HepG2 (cell line): ENCODE measurements around the gene VGF. TPM values are rescaled to one million over a fixed set of nuclear protein-coding genes. Genes with fewer than 3 reads are reported as not detected.

ENCODE experiments used
- ATAC-seq: fragments of 200-7000 bp; cut with Tn5 transposase; 3 replicates; pipeline ENCODE4 v1.9.1; 2020; ENCODE audit warnings: mild to moderate bottlenecking, moderate library complexity
- BruUV-seq: library from RNA; stranded (reverse); fragments of 400-500 nt; replicated peaks from 2 replicates; lab custom pipeline; 2021; lab: Mats Ljungman, UMichigan
- CTCF ChIA-PET: fragments of 300-600 bp; formaldehyde crosslinking; extraction: SDS; loops from one replicate; lab custom pipeline; 2021; ENCODE audit warnings: low total read pairs, inconsistent platforms, low intra/inter-chr PET ratio; lab: Yijun Ruan, JAX
- POLR2A ChIA-PET: fragments of 350-600 bp; sonication (Branson Sonifier 250); formaldehyde crosslinking; loops from one replicate; lab custom pipeline; 2020; ENCODE audit warnings: antibody characterized with exemption, inconsistent platforms; lab: Yijun Ruan, JAX
- DNase-seq: peaks from one replicate; pipeline ENCODE4 v3.0.0-alpha.2; 2015; ENCODE audit warnings: low spot score
- FAIRE-seq: peaks from 3 replicates; lab custom pipeline; 2011; peaks lifted over from hg19 to GRCh38; lab: Jason Lieb, UNC
- H2AFZ ChIP-seq: one replicate; pipeline ENCODE4 v1.6.1; 2011; ENCODE audit warnings: low read length, inconsistent platforms
- H3K27ac ChIP-seq: fragments of 300-600 bp; 3 replicates; pipeline ENCODE4 v1.8.0; 2011; ENCODE audit warnings: mixed run types, mild to moderate bottlenecking, mixed read lengths, low read length, inconsistent platforms; ENCODE audit not compliant: insufficient read depth; ENCODE audit errors: extremely low read length
- H3K27me3 ChIP-seq, 2 experiments: fragments of 200-600 bp in 1 of 2; 2 replicates in 1 of 2; 3 replicates in 1 of 2; pipeline versions ENCODE4 v1.6.0 to v1.8.0; 2011; ENCODE audit warnings: low read length in 2 of 2, mild to moderate bottlenecking in 2 of 2, moderate library complexity in 2 of 2, inconsistent platforms in 1 of 2; ENCODE audit not compliant: insufficient read depth in 2 of 2, control insufficient read depth in 1 of 2
- H3K36me3 ChIP-seq, 2 experiments: fragments of 200-600 bp in 1 of 2; replicated peaks in 1 of 2; 2 replicates in 1 of 2; 3 replicates in 1 of 2; pipeline versions ENCODE4 v1.5.1 to v1.8.0; 2011; ENCODE audit warnings: low read length in 2 of 2, inconsistent platforms in 1 of 2; ENCODE audit not compliant: insufficient read depth in 2 of 2, control insufficient read depth in 1 of 2
- H3K4me1 ChIP-seq: 2 replicates; pipeline ENCODE4 v1.5.1; 2012; ENCODE audit warnings: low read length, inconsistent platforms; ENCODE audit not compliant: insufficient read depth
- H3K4me2 ChIP-seq: 2 replicates; pipeline ENCODE4 v1.6.0; 2011; ENCODE audit warnings: low read depth, low read length, inconsistent platforms
- H3K4me3 ChIP-seq, 3 experiments: fragments of 200-600 bp in 1 of 3; sonication (generic), shearing (Covaris generic) in 1 of 3; replicated peaks in 1 of 3; 2 replicates each; pipeline ENCODE4 v1.5.1; 2011 to 2016; ENCODE audit warnings: low read length in 3 of 3, inconsistent platforms in 2 of 3, low read depth in 2 of 3, mild to moderate bottlenecking in 2 of 3, control low read depth in 1 of 3, mixed read lengths in 1 of 3; ENCODE audit not compliant: insufficient read depth in 1 of 3
- H3K79me2 ChIP-seq: one replicate; pipeline ENCODE4 v1.6.1; 2011; ENCODE audit warnings: low read length, inconsistent platforms; ENCODE audit not compliant: insufficient read depth
- H3K9ac ChIP-seq: 2 replicates; pipeline ENCODE4 v1.6.0; 2011; ENCODE audit warnings: mild to moderate bottlenecking, low read depth, low read length, inconsistent platforms; ENCODE audit not compliant: insufficient read depth
- H3K9me3 ChIP-seq: 2 replicates; pipeline ENCODE4 v1.5.1; 2012; ENCODE audit warnings: mild to moderate bottlenecking, low read length
- H4K20me1 ChIP-seq: 2 replicates; pipeline ENCODE4 v1.6.0; 2011; ENCODE audit warnings: inconsistent platforms, mild to moderate bottlenecking, low read length, moderate library complexity; ENCODE audit not compliant: insufficient read depth
- ATF7 ChIP-seq, 2 experiments: fragments of 450-650 bp in 1 of 2; sonication (generic) in 1 of 2; formaldehyde crosslinking in 1 of 2; IDR thresholded peaks; 2 replicates each; pipeline versions ENCODE4 v1.4.0 to v1.6.1; 2016 to 2020; ENCODE audit warnings: antibody characterized with exemption in 1 of 2, mild to moderate bottlenecking in 1 of 2, missing genetic modification reagents in 1 of 2
- LCORL ChIP-seq, 2 experiments: fragments of 450-650 bp in 1 of 2; sonication (generic) in 1 of 2; formaldehyde crosslinking in 1 of 2; IDR thresholded peaks; 2 replicates each; pipeline versions ENCODE4 v1.5.0 to v1.6.1; 2017 to 2020; ENCODE audit warnings: antibody characterized with exemption in 1 of 2, missing genetic modification reagents in 1 of 2
- PATZ1 ChIP-seq: sonication (generic); formaldehyde crosslinking; IDR thresholded peaks from 2 replicates; pipeline ENCODE4 v1.4.0; 2020; ENCODE audit warnings: missing genetic modification reagents
- PAXIP1 ChIP-seq: sonication (generic); formaldehyde crosslinking; conservative IDR thresholded peaks from 2 replicates; pipeline ENCODE4 v1.4.0; 2020; ENCODE audit warnings: mild to moderate bottlenecking, missing genetic modification reagents, moderate library complexity
- PCBP1 ChIP-seq: fragments of 200-400 bp; formaldehyde crosslinking; IDR thresholded peaks from 2 replicates; pipeline ENCODE4 v1.6.1; 2017; ENCODE audit warnings: mild to moderate bottlenecking, low read depth, low read length, borderline replicate concordance
- ZFP36L1 ChIP-seq: sonication (generic); formaldehyde crosslinking; IDR thresholded peaks from 2 replicates; pipeline ENCODE4 v1.8.0; 2022; ENCODE audit warnings: mild to moderate bottlenecking, missing genetic modification reagents, moderate library complexity
- ZNF121 ChIP-seq: sonication (generic); formaldehyde crosslinking; IDR thresholded peaks from 2 replicates; pipeline ENCODE4 v1.5.0; 2020; ENCODE audit warnings: mild to moderate bottlenecking, missing genetic modification reagents
- ZSCAN31 ChIP-seq: sonication (generic); formaldehyde crosslinking; IDR thresholded peaks from 2 replicates; pipeline ENCODE4 v1.5.0; 2020; ENCODE audit warnings: low read depth, mild to moderate bottlenecking, missing genetic modification reagents
- WGBS: methylation state at CpG from one replicate; pipeline ENCODE4 v1.1.6; 2017; ENCODE audit warnings: low lambda C conversion rate; 5-methylcytosine and 5-hydroxymethylcytosine counted together
- in situ Hi-C: cut with HindIII; loops from 2 replicates; pipeline ENCODE4 v1.10.0; 2017; ENCODE audit warnings: low pct_unique_long_range_greater_than_20kb; ENCODE audit not compliant: extremely low pct_ligation_motif_present
- intact Hi-C: fragments of 100-400 bp; cut with micrococcal nuclease; formaldehyde crosslinking; loops from one replicate; pipeline ENCODE4 v1.10.0; 2022; ENCODE audit not compliant: unreplicated experiment
- polyA plus RNA-seq, 8 experiments: library from polyadenylated mRNA; depleted of rRNA in 3 of 8; stranded (reverse) in 7 of 8; unstranded in 1 of 8; fragments of >200 nt; fragmentation: Illumina TruSeq in 4 of 8; extraction: Trizol in 4 of 8; gene quantifications; 2 replicates each; pipeline versions ENCODE4 v1.2.1 to v1.2.3, GENCODE V29; 2011 to 2016; ENCODE audit warnings: low read depth in 4 of 8, missing spikeins in 1 of 8, mixed read lengths in 1 of 8; ENCODE audit not compliant: insufficient read depth in 1 of 8
- total RNA-seq, 5 experiments: library from RNA; depleted of rRNA; stranded (reverse); fragments of >200 nt; fragmentation: Illumina TruSeq; extraction: Trizol; gene quantifications; 2 replicates each; pipeline ENCODE4 v1.2.3, GENCODE V29; 2016; ENCODE audit warnings: low read depth in 1 of 5

The VGF gene
- total and polyA plus RNA-seq, 2 of the 13 experiments (the other 11 are each of a cell fraction or from before 2014, with no cell fraction given) = 0.12 to 0.46 TPM

- POLR2A ChIA-PET = no interaction called here
- 89% methylated on average over 17 of the region's 17 CpGs for WGBS
- Histone ChIP-seq H3K27ac (no peak overlapping the region), H4K20me1 (peaks cover 9% of the 10 kb centered on the region; the same call in 1 of the 2 replicates), H3K36me3 (peaks cover 0 to 13% of the 10 kb centered on the region in 2 experiments), H3K4me2 (no peak overlapping the region), H3K27me3 (peaks cover 0 to 27% of the 10 kb centered on the region in 2 experiments; a peak in 4 of 5 replicates), H3K4me1 (peaks cover 37% of the 10 kb centered on the region), H3K79me2 (no peaks in the 10 kb centered on the region), H2AFZ (no peak overlapping the region), H3K9me3 (no peaks in the 10 kb centered on the region), H3K4me3 (no peak overlapping the region), H3K9ac (no peak overlapping the region)
- TF ChIP-seq ZNF121 (CRISPR knock-in tag) (peak; percentile 82), ATF7 (IDR thresholded peaks at IDR 0.05) (no peak), ATF7 (CRISPR knock-in tag; IDR thresholded peaks at IDR 0.05) (no peak), LCORL (IDR thresholded peaks at IDR 0.05) (no peak), LCORL (CRISPR knock-in tag; IDR thresholded peaks at IDR 0.05) (no peak)
- no peak for ATAC-seq
- CTCF ChIA-PET = no interaction called here
- intact Hi-C loops (no loop called here), in situ Hi-C loops (no loop called here)
- DNase-seq = no peak
- BruUV-seq = no TSS peak
- FAIRE-seq = no peak
These were observed 3.5 kb downstream of the VGF start for GRCh38 chr7:101161692-101162471.

GRCh38 chr7:101160910-101161309, 4.5 kb downstream of the VGF start:
- Histone ChIP-seq H2AFZ (no peak overlapping the region), H3K4me3 (no peak overlapping the region), H4K20me1 (peaks cover 9% of the 10 kb centered on the region; the same call in 1 of the 2 replicates), H3K27ac (no peak overlapping the region), H3K4me1 (peaks cover 36% of the 10 kb centered on the region), H3K9me3 (no peaks in the 10 kb centered on the region), H3K79me2 (no peaks in the 10 kb centered on the region), H3K4me2 (no peak overlapping the region), H3K36me3 (peaks cover 0 to 14% of the 10 kb centered on the region in 2 experiments), H3K27me3 (peaks cover 0 to 25% of the 10 kb centered on the region in 2 experiments; a peak in 4 of 5 replicates), H3K9ac (no peak overlapping the region)
- BruUV-seq = no TSS peak
- DNase-seq (no peak), ATAC-seq (no peak), FAIRE-seq (no peak)
- intact Hi-C loops = no loop called here
- ChIA-PET POLR2A (interaction anchor here (0.6 kb wide), 1 partner anchor 22 kb away, joined by 3 read pairs; no protein-coding TSS in a partner anchor), CTCF (no interaction called here)
- in situ Hi-C loops = no loop called here
- TF ChIP-seq ZSCAN31 = no peak
- peak; percentile 43; the same call in 1 of the 2 replicates for TF ChIP-seq PATZ1 (CRISPR knock-in tag)
- TF ChIP-seq ZFP36L1 (CRISPR knock-in tag) = no peak
- 0 out of 2 replicates have a peak, but pooled peaks have one; percentile 23 for TF ChIP-seq PAXIP1 (CRISPR knock-in tag)
- TF ChIP-seq PCBP1 = no peak
